Right atrium auricular region (tissue), 2 donors: ENCODE measurements around the gene SLC22A17. TPM values are rescaled to one million over a fixed set of nuclear protein-coding genes. Genes with fewer than 3 reads are reported as not detected.
A peak's percentile ranks its signal among the peaks of the same experiment; 100 is the strongest.

Experiments used
- DNase-seq: peaks from one replicate; pipeline ENCODE4 v3.0.0-alpha.2; 2019; ENCODE audit warnings: low spot score
- H3K27ac ChIP-seq, 2 donors: fragments of 200-600 bp; sonication (generic); 1 replicate in 1 of 2; 2 replicates in 1 of 2; pipeline ENCODE4 v1.5.1; 2016 to 2019
- H3K27me3 ChIP-seq, 2 donors: fragments of 200-600 bp; sonication (generic); one replicate each; pipeline versions ENCODE4 v1.5.1 to v1.6.0; 2017 to 2019
- H3K36me3 ChIP-seq: fragments of 200-600 bp; sonication (generic); one replicate; pipeline ENCODE4 v1.5.1; 2016
- H3K4me1 ChIP-seq, 2 donors: fragments of 200-600 bp; sonication (generic); one replicate each; pipeline versions ENCODE4 v1.5.1 to v1.6.0; 2017 to 2019
- H3K4me3 ChIP-seq, 2 donors: fragments of 200-600 bp; sonication (generic); 1 replicate in 1 of 2; 2 replicates in 1 of 2; pipeline ENCODE4 v1.5.1; 2017 to 2019; ENCODE audit warnings: mild to moderate bottlenecking in 1 of 2, moderate library complexity in 1 of 2
- H3K9me3 ChIP-seq, 2 donors: fragments of 200-600 bp; sonication (generic); one replicate each; pipeline ENCODE4 v1.5.1; 2019
- microRNA counts, 2 donors: library from miRNA; unstranded; fragments of <30 nt; microRNA quantifications; one replicate each; lab custom pipeline; 2016 to 2017
- microRNA-seq, 2 donors: library from miRNA; unstranded; fragments of <30 nt; microRNA quantifications; one replicate each; pipeline ENCODE4, GENCODE V29; 2016 to 2017; ENCODE audit warnings: borderline number of aligned reads in 2 of 2, borderline replicate concordance in 1 of 2
- total RNA-seq, 2 donors: library from RNA; depleted of rRNA; stranded (reverse); fragments of >200 nt; gene quantifications; one replicate each; pipeline ENCODE4 v1.1.0, GENCODE V29; 2016
- TF ChIP-seq, protein P1 (sequence below), 2 donors: fragments of 200-600 bp; sonication (generic); IDR thresholded peaks; one replicate each; pipeline ENCODE4 v1.5.1; 2019; ENCODE audit warnings: antibody characterized with exemption in 2 of 2

SLC22A17 gene
- total RNA-seq, 2 donors from 2014 or later: 29.4 to 47.0 TPM

DNA sequence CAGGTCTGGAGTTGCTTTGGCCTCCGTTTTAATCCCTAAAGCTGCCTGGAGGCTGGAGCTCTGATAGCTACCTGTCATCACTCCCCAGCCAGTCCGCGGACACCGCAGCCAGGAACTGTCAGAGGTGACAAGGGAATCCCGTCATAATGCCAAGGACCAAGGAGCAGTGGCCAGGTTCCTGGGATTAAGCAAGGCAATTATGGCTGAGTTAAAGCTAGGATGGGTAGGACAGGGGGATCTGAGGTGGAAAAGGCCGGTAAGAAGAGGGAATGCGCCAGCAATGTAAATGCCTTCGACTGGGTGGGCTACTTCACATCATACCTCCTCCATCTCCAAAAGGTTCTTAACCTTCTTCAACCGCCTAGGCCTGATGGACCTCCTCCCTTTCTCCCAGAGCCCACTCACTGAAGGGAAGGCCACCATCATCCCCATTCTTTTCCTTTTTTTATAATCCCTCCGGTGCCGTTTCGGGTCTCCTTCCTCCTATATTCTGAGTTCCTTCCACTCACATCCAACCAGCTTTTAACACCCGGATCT is 51.9 kb downstream of the SLC22A17 start:
- H3K27me3 ChIP-seq: no peaks in the 10 kb centered on the region
- TF ChIP-seq, protein P1, sequence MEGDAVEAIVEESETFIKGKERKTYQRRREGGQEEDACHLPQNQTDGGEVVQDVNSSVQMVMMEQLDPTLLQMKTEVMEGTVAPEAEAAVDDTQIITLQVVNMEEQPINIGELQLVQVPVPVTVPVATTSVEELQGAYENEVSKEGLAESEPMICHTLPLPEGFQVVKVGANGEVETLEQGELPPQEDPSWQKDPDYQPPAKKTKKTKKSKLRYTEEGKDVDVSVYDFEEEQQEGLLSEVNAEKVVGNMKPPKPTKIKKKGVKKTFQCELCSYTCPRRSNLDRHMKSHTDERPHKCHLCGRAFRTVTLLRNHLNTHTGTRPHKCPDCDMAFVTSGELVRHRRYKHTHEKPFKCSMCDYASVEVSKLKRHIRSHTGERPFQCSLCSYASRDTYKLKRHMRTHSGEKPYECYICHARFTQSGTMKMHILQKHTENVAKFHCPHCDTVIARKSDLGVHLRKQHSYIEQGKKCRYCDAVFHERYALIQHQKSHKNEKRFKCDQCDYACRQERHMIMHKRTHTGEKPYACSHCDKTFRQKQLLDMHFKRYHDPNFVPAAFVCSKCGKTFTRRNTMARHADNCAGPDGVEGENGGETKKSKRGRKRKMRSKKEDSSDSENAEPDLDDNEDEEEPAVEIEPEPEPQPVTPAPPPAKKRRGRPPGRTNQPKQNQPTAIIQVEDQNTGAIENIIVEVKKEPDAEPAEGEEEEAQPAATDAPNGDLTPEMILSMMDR (IDR thresholded peaks at IDR 0.05): no peak

DNA sequence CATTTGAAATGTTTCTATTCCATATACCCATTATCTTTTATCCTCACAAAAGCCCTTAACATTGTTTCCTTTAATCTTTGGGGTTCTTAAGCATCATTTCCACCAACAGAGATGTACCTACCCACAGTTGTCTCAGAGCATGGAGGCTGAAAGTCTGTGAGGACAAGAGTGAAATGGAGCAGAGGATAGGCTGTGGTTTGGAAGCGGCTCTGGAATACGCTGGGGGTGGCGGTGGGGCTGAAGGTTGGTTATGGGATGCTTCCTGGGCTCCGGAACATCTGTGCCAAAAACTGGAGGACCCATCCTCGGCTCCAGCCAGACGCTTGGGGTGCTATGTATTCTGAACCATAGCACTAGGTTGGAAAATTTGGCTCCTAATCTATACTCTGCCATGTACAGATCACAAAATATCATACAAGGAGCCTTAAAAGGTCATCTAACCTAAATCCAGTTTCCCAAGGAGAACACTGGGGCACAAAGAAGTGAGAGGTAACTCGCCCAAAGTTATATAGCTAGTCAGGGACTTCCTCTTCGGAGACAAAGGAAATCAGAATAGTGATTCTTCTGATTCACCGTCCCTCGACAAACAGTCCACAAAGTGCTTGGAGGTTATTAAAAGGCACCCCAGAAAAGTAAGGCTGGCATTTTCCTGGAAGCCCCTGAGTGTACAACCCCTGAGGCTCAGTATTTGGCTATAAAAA is 52.6 kb downstream of the SLC22A17 start:
- TF ChIP-seq, protein P1 (IDR thresholded peaks at IDR 0.05): no peak
- H3K27ac ChIP-seq: peak overlapping the region; percentile 96 to 99
- peak overlapping the region; percentile 46 to 82 for H3K4me3 ChIP-seq
- no peaks in the 10 kb centered on the region for H3K27me3 ChIP-seq
- peaks cover 0 to 37% of the 10 kb centered on the region in 2 donors for H3K4me1 ChIP-seq
- no peaks in the 10 kb centered on the region for H3K9me3 ChIP-seq
- no peaks in the 10 kb centered on the region for H3K36me3 ChIP-seq
- DNase-seq: peak; percentile 56

More for the DNA sequence above, 51.9 kb downstream of the SLC22A17 start:
- Histone ChIP-seq H3K36me3 (no peaks in the 10 kb centered on the region), H3K27ac (peak overlapping the region; percentile 96 to 99), H3K4me3 (peak overlapping the region; percentile 46 to 82), H3K9me3 (no peaks in the 10 kb centered on the region), H3K4me1 (peaks cover 0 to 38% of the 10 kb centered on the region in 2 donors)
- DNase-seq: peak; percentile 83

DNA sequence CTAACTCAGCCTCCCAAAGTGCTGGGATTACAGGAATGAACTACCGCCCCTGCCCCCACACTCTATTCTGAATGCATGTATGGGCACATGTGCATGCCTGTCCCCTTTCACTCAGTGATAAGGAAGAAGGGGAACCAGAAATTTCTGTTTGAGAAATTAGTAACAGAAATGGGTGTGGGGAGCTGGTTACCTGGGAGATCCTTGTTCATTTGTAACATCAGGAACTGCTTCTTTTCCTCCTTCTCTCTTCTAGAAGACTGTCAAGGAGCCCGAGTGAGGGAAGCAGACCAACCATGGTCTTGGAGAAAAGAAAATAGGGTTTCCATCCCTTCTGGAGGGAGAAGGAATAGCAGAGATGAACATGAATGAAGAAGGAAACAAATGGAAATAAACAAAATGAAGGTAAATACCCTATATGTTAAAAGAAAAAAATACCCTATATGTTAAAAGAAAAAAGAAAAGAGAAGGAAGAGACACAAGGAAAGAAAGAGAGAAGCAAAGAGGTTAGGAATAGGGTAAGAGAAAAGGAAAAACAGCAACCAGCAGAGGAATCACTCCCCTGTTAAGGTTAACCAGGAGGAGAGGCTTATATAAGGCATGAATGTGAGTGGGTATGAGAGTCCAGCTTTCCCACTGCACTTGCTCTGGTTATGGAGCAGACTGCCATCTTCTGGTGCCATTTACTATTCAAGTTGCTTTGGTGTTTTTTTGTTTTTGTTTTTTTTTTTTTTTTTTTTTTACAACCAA is 53.3 kb downstream of the SLC22A17 start:
- Histone ChIP-seq H3K4me1 (peaks cover 0 to 38% of the 10 kb centered on the region in 2 donors), H3K36me3 (no peaks in the 10 kb centered on the region), H3K27ac (peak overlapping the region; percentile 96 to 99), H3K9me3 (no peaks in the 10 kb centered on the region), H3K27me3 (no peaks in the 10 kb centered on the region), H3K4me3 (no peak overlapping the region)
- DNase-seq: peak; percentile 57
- TF ChIP-seq, protein P1 (IDR thresholded peaks at IDR 0.05): no peak

DNA sequence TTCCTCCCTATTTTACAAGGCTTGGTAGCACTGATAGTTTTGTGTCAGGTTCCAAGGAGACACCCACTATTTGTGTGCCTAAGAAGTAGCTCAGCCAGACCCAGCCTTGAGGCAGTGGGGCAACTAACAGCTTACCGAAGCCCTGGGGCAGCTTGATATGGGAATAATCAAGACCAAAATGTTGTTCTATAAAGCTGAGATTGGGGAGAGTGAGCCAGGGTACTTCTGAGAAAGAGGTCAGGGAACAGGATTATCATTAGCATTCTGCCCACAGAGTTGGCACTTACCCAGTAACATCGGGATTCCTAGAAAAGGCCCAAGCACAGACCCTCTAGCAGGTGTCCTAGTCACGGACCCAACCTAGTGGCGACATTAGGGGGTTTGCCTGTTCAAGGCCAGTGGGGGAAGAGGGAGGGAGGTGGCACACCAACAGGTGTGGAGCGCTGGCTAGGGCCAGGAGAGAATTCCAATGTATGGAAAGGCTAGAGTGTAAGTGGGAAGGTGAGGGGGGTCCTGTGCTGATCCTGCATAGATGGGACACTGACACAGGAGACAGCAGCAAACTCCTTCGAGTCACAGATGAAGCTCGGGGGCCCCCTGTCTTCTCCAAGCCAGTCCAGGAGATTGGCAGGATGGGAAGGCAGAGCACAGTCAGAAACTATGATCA is 54.9 kb downstream of the SLC22A17 start:
- Histone ChIP-seq H3K4me1 (peaks cover 0 to 33% of the 10 kb centered on the region in 2 donors), H3K4me3 (no peak overlapping the region), H3K9me3 (no peaks in the 10 kb centered on the region), H3K36me3 (no peaks in the 10 kb centered on the region), H3K27ac (no peak overlapping the region), H3K27me3 (no peaks in the 10 kb centered on the region)
- TF ChIP-seq, protein P1 (IDR thresholded peaks at IDR 0.05): no peak
- peak; percentile 55 for DNase-seq

DNA sequence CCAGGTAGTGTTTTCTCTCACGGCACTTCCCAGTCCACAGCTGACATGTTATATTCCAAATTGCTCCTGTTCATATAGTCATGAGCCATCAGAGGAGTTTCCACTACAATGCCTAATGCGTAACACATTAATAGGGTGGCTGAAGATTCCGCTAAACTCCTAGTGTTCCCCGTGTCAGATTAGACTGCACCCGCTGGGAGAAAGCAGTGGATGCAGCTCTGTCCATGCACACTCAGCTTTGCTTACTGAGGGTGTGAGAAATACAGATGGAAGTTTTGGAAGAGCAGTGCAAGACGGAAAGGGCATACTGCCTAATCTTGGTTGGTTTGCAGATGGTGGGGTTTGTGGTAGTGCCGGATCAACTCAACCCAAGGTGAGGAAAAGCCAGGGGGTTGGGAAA is 55.6 kb downstream of the SLC22A17 start:
- no peak overlapping the region for H3K4me3 ChIP-seq
- DNase-seq: peak; percentile 51
- H3K27me3 ChIP-seq: no peaks in the 10 kb centered on the region
- TF ChIP-seq, protein P1 (IDR thresholded peaks at IDR 0.05): no peak
- H3K36me3 ChIP-seq: no peaks in the 10 kb centered on the region
- H3K9me3 ChIP-seq: no peaks in the 10 kb centered on the region
- no peak overlapping the region for H3K27ac ChIP-seq
- peaks cover 0 to 30% of the 10 kb centered on the region in 2 donors for H3K4me1 ChIP-seq

MicroRNA genes within 50 kb of the gene (microRNA counts, 767-probe panel; counts per million panel counts)
- microRNA hsa-miR-208a (lab: Ali Mortazavi, UCI): 3,712 to 8,106 counts per million in 2 donors

Small RNA genes lying within 50 kb of the gene (microRNA-seq; reads per million reads assigned to microRNA genes)
- 4,945 to 5,198 reads per million in 2 donors for gene MIR208A

Other genes with a start within 250 kb of the SLC22A17 start
- not detected for gene CIROP, start 247.9 kb downstream of the SLC22A17 start, total RNA-seq
- gene CEBPE, start 233.6 kb downstream of the SLC22A17 start, total RNA-seq: not detected
- 10 to 100 TPM; 11.9 to 23.7 TPM for gene SLC7A8, start 169.2 kb downstream of the SLC22A17 start, total RNA-seq
- not detected for gene RNF212B, start 115.0 kb downstream of the SLC22A17 start, total RNA-seq
- gene HOMEZ, start 66.8 kb downstream of the SLC22A17 start, total RNA-seq: 10 to 100 TPM in 1 of 2 donors, 1 to 10 TPM in 1; 8.5 to 10.1 TPM
- 1 to 10 TPM; 2.7 to 3.9 TPM for gene PPP1R3E, start 50.0 kb downstream of the SLC22A17 start, total RNA-seq
- 10 to 100 TPM; 26.8 to 36.3 TPM for gene BCL2L2, start 46.1 kb downstream of the SLC22A17 start, total RNA-seq
- gene PABPN1, start 31.4 kb downstream of the SLC22A17 start, total RNA-seq: 10 to 100 TPM; 26.0 to 36.1 TPM
- 1 to 10 TPM; 4.1 to 6.3 TPM for gene EFS, start 12.3 kb upstream of the SLC22A17 start, total RNA-seq
- gene IL25, start 19.9 kb upstream of the SLC22A17 start, total RNA-seq: not detected
- gene CMTM5, start 24.2 kb upstream of the SLC22A17 start, total RNA-seq: not detected
- over 10,000 TPM in 1 of 2 donors, 1,000 to 10,000 TPM in 1; 8,253 to 13,240 TPM for gene MYH6, start 55.4 kb upstream of the SLC22A17 start, total RNA-seq
- 1,000 to 10,000 TPM; 1,082 to 4,592 TPM for gene MYH7, start 82.8 kb upstream of the SLC22A17 start, total RNA-seq
- 10 to 100 TPM; 19.5 to 24.3 TPM for gene NGDN, start 116.8 kb upstream of the SLC22A17 start, total RNA-seq
- gene ZFHX2, start 198.9 kb upstream of the SLC22A17 start, total RNA-seq: under 1 TPM; 0.59 to 0.85 TPM
- 10 to 100 TPM; 22.6 to 27.3 TPM for gene THTPA, start 203.4 kb upstream of the SLC22A17 start, total RNA-seq
- 10 to 100 TPM in 1 of 2 donors, 1 to 10 TPM in 1; 6.6 to 18.8 TPM for gene AP1G2, start 214.9 kb upstream of the SLC22A17 start, total RNA-seq
- under 1 TPM in 1 of 2 donors, not detected in 1; 0.39 TPM for gene JPH4, start 225.9 kb upstream of the SLC22A17 start, total RNA-seq